HG02870 (cell line): ENCODE measurements around the gene C12orf43.

Experiments used
- ATAC-seq: cut with Tn5 transposase; IDR thresholded peaks from one replicate; pipeline ENCODE4 v1.9.1; 2021; ENCODE audit warnings: mild to moderate bottlenecking, moderate library complexity; ENCODE audit not compliant: unreplicated experiment

C12orf43 gene

DNA sequence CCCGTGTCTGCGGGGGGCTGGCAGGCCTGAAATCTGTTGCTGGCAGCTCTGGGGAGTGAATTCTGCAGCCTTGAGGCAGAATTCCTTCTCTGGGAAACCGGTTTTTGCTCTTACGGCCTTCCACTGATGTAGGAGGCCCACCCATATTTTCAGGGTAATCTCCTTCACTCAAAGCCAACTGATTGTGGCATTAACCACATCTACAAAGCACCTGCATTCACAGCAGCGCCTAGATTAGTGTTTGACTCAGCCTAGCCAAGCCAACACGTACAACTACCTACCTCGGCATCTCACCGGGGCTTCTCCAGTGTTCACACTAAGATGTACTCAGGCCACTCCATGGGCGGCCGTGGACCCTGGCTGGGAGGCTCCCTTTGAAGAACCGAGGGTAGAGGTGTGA is 15.8 kb downstream of the C12orf43 start:
- no peak for ATAC-seq

- ATAC-seq, result no peak
Measured at GRCh38 chr12:120999191-121000120, 16.8 kb downstream of the C12orf43 start.

GRCh38 chr12:120998435-120998834 is 17.9 kb downstream of the C12orf43 start:
- ATAC-seq, result no peak

GRCh38 chr12:120997448-120997847 is 18.8 kb downstream of the C12orf43 start:
- no peak for ATAC-seq

DNA sequence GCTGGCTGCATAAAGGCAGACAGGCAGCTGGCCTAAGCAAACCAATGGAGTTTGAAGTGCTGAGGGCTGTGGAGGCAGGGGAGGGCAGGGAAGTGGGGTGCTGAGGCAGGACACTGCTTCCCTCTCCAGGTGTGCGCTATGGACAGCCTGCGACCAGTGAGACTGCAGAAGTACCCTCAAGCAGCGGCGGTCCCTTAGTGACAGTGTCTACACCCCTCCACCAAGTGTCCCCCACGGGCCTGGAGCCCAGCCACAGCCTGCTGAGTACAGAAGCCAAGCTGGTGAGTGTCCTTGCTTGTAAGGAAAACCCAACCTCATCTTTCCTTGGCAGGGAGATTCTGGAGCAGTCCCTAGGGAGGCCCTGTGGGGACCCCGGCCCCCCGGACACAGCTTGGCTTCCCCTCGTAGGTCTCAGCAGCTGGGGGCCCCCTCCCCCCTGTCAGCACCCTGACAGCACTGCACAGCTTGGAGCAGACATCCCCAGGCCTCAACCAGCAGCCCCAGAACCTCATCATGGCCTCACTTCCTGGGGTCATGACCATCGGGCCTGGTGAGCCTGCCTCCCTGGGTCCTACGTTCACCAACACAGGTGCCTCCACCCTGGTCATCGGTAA is 20.0 kb downstream of the C12orf43 start:
- no peak for ATAC-seq

GRCh38 chr12:120994589-120995337 is 21.5 kb downstream of the C12orf43 start:
- ATAC-seq, result no peak

DNA sequence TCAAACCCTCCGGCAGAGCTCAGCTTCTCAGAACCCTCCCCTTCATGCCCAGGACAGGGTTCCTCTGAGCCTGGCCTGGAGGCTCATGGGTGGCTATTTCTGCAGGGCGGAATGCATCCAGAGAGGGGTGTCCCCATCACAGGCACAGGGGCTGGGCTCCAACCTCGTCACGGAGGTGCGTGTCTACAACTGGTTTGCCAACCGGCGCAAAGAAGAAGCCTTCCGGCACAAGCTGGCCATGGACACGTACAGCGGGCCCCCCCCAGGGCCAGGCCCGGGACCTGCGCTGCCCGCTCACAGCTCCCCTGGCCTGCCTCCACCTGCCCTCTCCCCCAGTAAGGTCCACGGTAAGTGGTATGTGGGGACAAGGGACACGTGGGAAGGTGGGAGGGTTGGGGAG is 22.2 kb downstream of the C12orf43 start:
- ATAC-seq, result no peak

DNA sequence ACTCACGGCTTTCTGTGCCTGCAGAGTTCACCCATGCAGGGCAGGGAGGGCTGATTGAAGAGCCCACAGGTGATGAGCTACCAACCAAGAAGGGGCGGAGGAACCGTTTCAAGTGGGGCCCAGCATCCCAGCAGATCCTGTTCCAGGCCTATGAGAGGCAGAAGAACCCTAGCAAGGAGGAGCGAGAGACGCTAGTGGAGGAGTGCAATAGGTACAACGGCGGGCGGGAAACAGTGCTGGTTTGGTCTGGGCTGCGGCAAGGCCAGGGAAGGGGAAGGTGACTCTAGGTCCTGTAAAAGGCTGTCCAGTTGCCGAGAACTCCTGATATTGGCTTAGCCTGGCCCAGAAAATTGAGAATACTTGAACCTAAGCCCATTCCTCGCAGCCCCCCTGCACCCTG is 22.8 kb downstream of the C12orf43 start:
- no peak for ATAC-seq

DNA sequence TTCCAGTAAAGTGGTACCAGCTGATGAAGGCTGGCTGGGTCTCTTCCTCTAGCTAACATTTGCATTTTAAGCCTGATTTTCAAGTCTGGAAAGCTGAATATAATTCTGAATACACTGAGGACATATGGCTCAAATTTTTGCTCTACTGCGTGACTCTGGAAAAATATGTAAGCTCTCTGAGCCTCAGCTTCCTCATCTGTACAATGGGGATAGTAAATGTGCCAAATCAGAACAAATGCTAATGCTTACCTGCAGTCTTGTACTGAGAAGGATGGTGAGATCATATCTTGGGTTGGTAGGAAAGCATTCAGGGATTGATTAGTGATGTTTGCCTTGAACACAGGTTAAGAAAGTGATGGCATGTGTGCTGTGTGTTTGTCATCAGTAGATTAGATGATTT is 23.3 kb downstream of the C12orf43 start:
- ATAC-seq, result no peak

- no peak for ATAC-seq
Measured at GRCh38 chr12:120991965-120992364, 24.3 kb downstream of the C12orf43 start.

DNA sequence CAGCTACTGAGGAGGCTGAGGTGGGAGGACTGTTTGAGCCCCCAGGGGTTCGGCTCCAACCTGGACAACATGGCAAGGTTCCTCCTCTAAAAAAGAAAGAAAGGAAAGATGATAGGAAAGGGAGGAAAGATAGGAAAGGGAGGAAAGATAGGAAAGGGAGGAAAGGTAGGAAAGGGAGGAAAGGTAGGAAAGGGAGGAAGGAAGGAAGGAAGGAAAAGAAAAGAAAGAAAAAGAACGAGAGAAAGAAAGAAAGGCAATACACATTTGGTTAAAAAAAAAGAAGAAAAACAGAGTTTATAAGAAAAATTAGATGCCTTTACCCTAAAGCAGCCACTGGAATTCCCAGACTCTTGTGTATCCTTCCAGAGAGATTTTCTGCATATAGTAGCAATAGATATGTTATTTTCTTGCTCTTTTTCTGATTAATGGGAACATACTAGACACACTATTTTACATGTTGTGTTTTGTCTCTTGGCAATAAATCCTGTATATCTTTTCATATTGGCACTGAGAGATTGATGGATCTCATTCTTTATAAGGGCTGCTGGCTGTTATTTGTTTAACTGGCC is 25.7 kb downstream of the C12orf43 start:
- no peak for ATAC-seq

DNA sequence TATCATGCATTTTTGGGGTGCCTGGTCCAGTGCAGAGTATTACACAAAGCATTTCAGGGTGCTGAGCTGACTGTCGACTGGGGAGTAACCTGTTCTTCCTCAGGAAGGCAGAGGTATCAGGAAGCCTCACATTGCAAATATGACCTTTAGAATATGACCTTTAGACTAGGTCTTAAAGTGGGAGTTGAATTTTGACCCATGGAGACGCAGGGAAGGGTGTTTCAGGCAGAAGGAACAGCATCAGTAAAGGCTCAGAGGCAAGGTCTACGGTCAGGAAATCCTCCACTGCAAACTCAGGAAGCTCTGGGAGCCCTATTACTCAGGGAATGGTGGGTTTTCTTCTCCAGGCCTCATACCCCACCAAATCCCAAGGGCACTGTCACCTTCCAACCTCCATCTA is 26.6 kb downstream of the C12orf43 start:
- ATAC-seq, result no peak

- no peak for ATAC-seq
Measured at GRCh38 chr12:120988658-120989057, 27.6 kb downstream of the C12orf43 start.

DNA sequence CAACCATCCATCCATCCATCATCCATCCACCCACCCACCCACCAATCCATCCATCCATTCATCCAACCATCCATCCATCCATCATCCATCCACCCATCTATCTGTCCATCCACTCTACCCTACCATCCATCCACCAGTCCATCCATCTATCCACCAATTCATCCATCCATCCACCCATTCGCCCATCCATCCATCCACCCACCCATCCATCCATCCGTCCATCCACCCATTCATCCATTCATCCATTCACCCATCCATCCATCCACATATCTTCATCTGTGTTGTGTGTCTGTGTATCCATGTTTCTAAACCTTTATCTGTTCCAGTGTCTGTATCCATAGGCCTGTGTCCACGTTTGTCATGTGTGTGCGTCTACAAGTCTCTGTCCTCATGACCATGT is 28.1 kb downstream of the C12orf43 start:
- ATAC-seq, result no peak

DNA sequence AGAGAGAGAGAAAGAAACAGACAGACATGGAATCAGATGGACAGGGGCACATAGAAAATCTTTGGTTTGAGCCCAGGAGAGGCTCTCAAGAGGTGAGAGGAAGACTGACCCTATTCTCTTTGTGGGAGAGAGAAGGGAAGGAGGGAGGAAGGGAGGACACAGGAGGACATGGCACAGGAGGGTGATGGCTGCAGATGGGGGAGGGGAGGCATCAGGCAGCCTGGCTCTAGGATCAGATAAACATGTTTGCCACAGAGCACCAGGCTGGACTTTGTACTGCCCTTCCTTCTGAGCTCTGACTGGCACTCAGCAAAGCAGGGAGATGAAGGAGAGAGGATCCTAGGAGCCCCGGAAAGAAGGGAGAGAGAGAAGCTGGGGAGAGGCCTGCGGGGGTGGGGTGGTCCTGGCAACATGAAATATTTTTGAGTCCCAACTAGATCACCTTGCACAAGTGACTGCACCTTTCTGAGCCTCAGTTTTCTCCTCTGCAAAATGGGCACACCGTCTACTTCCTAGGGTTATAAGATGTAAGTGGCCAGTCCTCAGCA is 31.9 kb downstream of the C12orf43 start:
- no peak for ATAC-seq

GRCh38 chr12:120983759-120984158 is 32.5 kb downstream of the C12orf43 start:
- ATAC-seq, result no peak

DNA sequence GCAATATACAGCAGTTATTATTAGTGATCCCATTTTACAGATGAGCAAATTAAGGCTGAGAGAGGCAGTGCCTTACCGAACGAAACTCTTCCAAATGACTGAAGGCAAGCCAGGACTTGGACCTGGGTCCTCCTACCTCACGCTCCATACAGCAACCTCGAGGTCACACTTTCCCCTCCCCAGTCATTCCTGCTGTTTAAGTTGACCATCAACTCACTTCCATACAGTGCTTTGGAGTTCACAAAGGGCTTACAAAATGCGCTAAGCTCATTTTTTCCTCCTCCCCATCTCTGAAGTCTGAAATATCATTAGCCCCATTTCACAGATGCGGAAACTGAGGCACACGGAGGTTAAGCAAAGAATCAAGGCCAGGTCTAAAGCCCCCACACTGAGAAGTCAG is 33.6 kb downstream of the C12orf43 start:
- ATAC-seq, result no peak

- ATAC-seq, result no peak
Measured at GRCh38 chr12:120981407-120981941, 34.8 kb downstream of the C12orf43 start.

GRCh38 chr12:120980800-120981368 is 35.4 kb downstream of the C12orf43 start:
- no peak for ATAC-seq
